HEK293 (cell line): ENCODE measurements around the gene JPH4.

Experiments
- CTCF ChIP-seq: fragments of 450-650 bp; formaldehyde crosslinking; IDR thresholded peaks from 2 replicates; pipeline ENCODE4 v1.5.1; 2016; ENCODE audit warnings: missing biosample characterization, missing genetic modification characterization
- GLI2 ChIP-seq: fragments of 450-650 bp; formaldehyde crosslinking; IDR thresholded peaks from 2 replicates; pipeline ENCODE4; 2017; ENCODE audit warnings: missing biosample characterization, missing genetic modification characterization, low read depth, borderline replicate concordance
- PRDM4 ChIP-seq: fragments of 450-650 bp; formaldehyde crosslinking; IDR thresholded peaks from 2 replicates; pipeline ENCODE4 v1.5.1; 2017; ENCODE audit warnings: missing biosample characterization, missing genetic modification characterization
- ZNF302 ChIP-seq: fragments of 450-650 bp; formaldehyde crosslinking; IDR thresholded peaks from 2 replicates; pipeline ENCODE4 v1.5.1; 2016; ENCODE audit warnings: missing biosample characterization, missing genetic modification characterization, low read depth
- ZNF362 ChIP-seq: fragments of 450-650 bp; formaldehyde crosslinking; IDR thresholded peaks from 2 replicates; pipeline ENCODE4 v1.5.1; 2016; ENCODE audit warnings: missing biosample characterization, missing genetic modification characterization
- ZNF549 ChIP-seq: fragments of 450-650 bp; IDR thresholded peaks from 2 replicates; pipeline ENCODE4 v1.5.1; 2018; ENCODE audit warnings: missing biosample characterization, missing genetic modification characterization, mild to moderate bottlenecking, inconsistent platforms, moderate library complexity
- ZNF561 ChIP-seq: fragments of 450-650 bp; IDR thresholded peaks from 2 replicates; pipeline ENCODE4 v1.5.1; 2018; ENCODE audit warnings: missing biosample characterization, missing genetic modification characterization, borderline replicate concordance
- ZNF580 ChIP-seq: fragments of 450-650 bp; formaldehyde crosslinking; IDR thresholded peaks from 2 replicates; pipeline ENCODE4 v1.5.1; 2016; ENCODE audit warnings: missing biosample characterization, missing genetic modification characterization
- ZNF837 ChIP-seq: fragments of 450-650 bp; formaldehyde crosslinking; IDR thresholded peaks from 2 replicates; pipeline ENCODE4 v1.5.1; 2016; ENCODE audit warnings: missing biosample characterization, missing genetic modification characterization
- TF ChIP-seq, protein P1 (sequence below): fragments of 450-650 bp; formaldehyde crosslinking; IDR thresholded peaks from 2 replicates; pipeline ENCODE4 v1.5.1; 2016; ENCODE audit warnings: missing biosample characterization, missing genetic modification characterization, low read depth

- TF ChIP-seq ZNF580 (tag by site-specific recombination): no peak; the same call in 1 of the 2 replicates
- no peak for TF ChIP-seq CTCF (tag by site-specific recombination)
- no peak for TF ChIP-seq ZNF302 (tag by site-specific recombination)
- TF ChIP-seq ZNF837 (tag by site-specific recombination): no peak
- no peak for TF ChIP-seq ZNF549 (tag by site-specific recombination)
- TF ChIP-seq GLI2: no peak
- TF ChIP-seq, protein P1, sequence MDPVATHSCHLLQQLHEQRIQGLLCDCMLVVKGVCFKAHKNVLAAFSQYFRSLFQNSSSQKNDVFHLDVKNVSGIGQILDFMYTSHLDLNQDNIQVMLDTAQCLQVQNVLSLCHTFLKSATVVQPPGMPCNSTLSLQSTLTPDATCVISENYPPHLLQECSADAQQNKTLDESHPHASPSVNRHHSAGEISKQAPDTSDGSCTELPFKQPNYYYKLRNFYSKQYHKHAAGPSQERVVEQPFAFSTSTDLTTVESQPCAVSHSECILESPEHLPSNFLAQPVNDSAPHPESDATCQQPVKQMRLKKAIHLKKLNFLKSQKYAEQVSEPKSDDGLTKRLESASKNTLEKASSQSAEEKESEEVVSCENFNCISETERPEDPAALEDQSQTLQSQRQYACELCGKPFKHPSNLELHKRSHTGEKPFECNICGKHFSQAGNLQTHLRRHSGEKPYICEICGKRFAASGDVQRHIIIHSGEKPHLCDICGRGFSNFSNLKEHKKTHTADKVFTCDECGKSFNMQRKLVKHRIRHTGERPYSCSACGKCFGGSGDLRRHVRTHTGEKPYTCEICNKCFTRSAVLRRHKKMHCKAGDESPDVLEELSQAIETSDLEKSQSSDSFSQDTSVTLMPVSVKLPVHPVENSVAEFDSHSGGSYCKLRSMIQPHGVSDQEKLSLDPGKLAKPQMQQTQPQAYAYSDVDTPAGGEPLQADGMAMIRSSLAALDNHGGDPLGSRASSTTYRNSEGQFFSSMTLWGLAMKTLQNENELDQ: no peak
- TF ChIP-seq ZNF362 (tag by site-specific recombination): no peak
- no peak for TF ChIP-seq PRDM4 (tag by site-specific recombination)
- peak; percentile 65; the same call in 1 of the 2 replicates for TF ChIP-seq ZNF561 (tag by site-specific recombination)
Measured at GRCh38 chr14:23555882-23556699, 22.5 kb downstream of the JPH4 start, which contains the start of gene THTPA.
